Measurements from ENCODE around the gene PXT1.

Gene PXT1

GRCh38 chr6:36376183-36376582, 66.5 kb downstream of the PXT1 start:
- no peak overlapping the region for H3K27ac ChIP-seq (replicated peaks)
- no peak for DNase-seq (ENCODE audit: low read depth in 1 of 2, low spot score in 1 of 2)
- H3K27me3 ChIP-seq (ENCODE audit: insufficient read depth, poor library complexity, severe bottlenecking) = no peaks in the 10 kb centered on the region
- H3K4me3 ChIP-seq (replicated peaks; ENCODE audit: insufficient read depth, low read length) = no peak overlapping the region
- TF ChIP-seq SPI1 (IDR thresholded peaks at IDR 0.05; ENCODE audit: borderline replicate concordance, low read depth) = no peak
- no peak for TF ChIP-seq GABPA (IDR thresholded peaks at IDR 0.05; ENCODE audit: low read depth)
- TF ChIP-seq POLR2AphosphoS5 (IDR thresholded peaks at IDR 0.05; ENCODE audit: low read depth) = no peak
- peak; percentile 35 for TF ChIP-seq REST (IDR thresholded peaks at IDR 0.05; ENCODE audit: insufficient replicate concordance, low read depth)

- Histone ChIP-seq H3K4me3 (replicated peaks; ENCODE audit: insufficient read depth, low read length) (no peak overlapping the region), H3K27me3 (ENCODE audit: insufficient read depth, poor library complexity, severe bottlenecking) (no peaks in the 10 kb centered on the region), H3K27ac (replicated peaks) (no peak overlapping the region)
- no peak for TF ChIP-seq GABPA (IDR thresholded peaks at IDR 0.05; ENCODE audit: low read depth)
- no peak for TF ChIP-seq REST (IDR thresholded peaks at IDR 0.05; ENCODE audit: insufficient replicate concordance, low read depth)
- TF ChIP-seq POLR2AphosphoS5 (IDR thresholded peaks at IDR 0.05; ENCODE audit: low read depth) = no peak
- TF ChIP-seq CTCF (IDR thresholded peaks at IDR 0.05; ENCODE audit: insufficient read depth, low read length) = no peak
- no peak for TF ChIP-seq SPI1 (IDR thresholded peaks at IDR 0.05; ENCODE audit: borderline replicate concordance, low read depth)
- no peak for DNase-seq (ENCODE audit: low read depth in 1 of 2, low spot score in 1 of 2)
Observed at GRCh38 chr6:36375644-36376155, 67.0 kb downstream of the PXT1 start.

- H3K27ac ChIP-seq (replicated peaks) = no peak overlapping the region
- no peaks in the 10 kb centered on the region for H3K27me3 ChIP-seq (ENCODE audit: insufficient read depth, poor library complexity, severe bottlenecking)
- no peak overlapping the region for H3K4me3 ChIP-seq (replicated peaks; ENCODE audit: insufficient read depth, low read length)
- no peak for TF ChIP-seq REST (IDR thresholded peaks at IDR 0.05; ENCODE audit: insufficient replicate concordance, low read depth)
- DNase-seq (ENCODE audit: low read depth in 1 of 2, low spot score in 1 of 2) = no peak
Observed at GRCh38 chr6:36374972-36375371, 67.7 kb downstream of the PXT1 start.

- DNase-seq (ENCODE audit: low read depth in 1 of 2, low spot score in 1 of 2) = no peak
- no peaks in the 10 kb centered on the region for H3K27me3 ChIP-seq (ENCODE audit: insufficient read depth, poor library complexity, severe bottlenecking)
- H3K27ac ChIP-seq (replicated peaks) = no peak overlapping the region
- no peak overlapping the region for H3K4me3 ChIP-seq (replicated peaks; ENCODE audit: insufficient read depth, low read length)
- no peak for TF ChIP-seq SPI1 (IDR thresholded peaks at IDR 0.05; ENCODE audit: borderline replicate concordance, low read depth)
- TF ChIP-seq CTCF (IDR thresholded peaks at IDR 0.05; ENCODE audit: insufficient read depth, low read length) = no peak
- no peak for TF ChIP-seq POLR2AphosphoS5 (IDR thresholded peaks at IDR 0.05; ENCODE audit: low read depth)
- no peak for TF ChIP-seq GABPA (IDR thresholded peaks at IDR 0.05; ENCODE audit: low read depth)
- TF ChIP-seq REST (IDR thresholded peaks at IDR 0.05; ENCODE audit: insufficient replicate concordance, low read depth) = no peak
Observed at GRCh38 chr6:36374194-36374593, 68.5 kb downstream of the PXT1 start.
